Immature natural killer cell (primary cell): Measurements from ENCODE around the gene CTPS1. TPM values are rescaled to one million over a fixed set of nuclear protein-coding genes. Genes with fewer than 3 reads are reported as not detected.

Source experiments
- DNase-seq, 3 donors: peaks; one replicate each; pipeline ENCODE4 v3.0.0; 2022; ENCODE audit warnings: mixed read lengths in 1 of 3
- H3K27ac Mint-ChIP-seq, 6 donors: one replicate each; pipeline ENCODE4 v1.8.0; 2020; ENCODE audit warnings: mixed read lengths in 6 of 6, mild to moderate bottlenecking in 5 of 6, inconsistent platforms in 4 of 6, moderate library complexity in 3 of 6
- H3K27me3 Mint-ChIP-seq, 3 donors: one replicate each; pipeline ENCODE4 v1.8.0; 2020 to 2021; ENCODE audit warnings: low read depth in 3 of 3, mild to moderate bottlenecking in 3 of 3, mixed read lengths in 3 of 3, moderate library complexity in 3 of 3, inconsistent platforms in 1 of 3
- H3K36me3 Mint-ChIP-seq, 3 donors: one replicate each; pipeline ENCODE4 v1.8.0; 2020; ENCODE audit warnings: mixed read lengths in 3 of 3, inconsistent platforms in 2 of 3, mild to moderate bottlenecking in 2 of 3
- H3K4me1 Mint-ChIP-seq, 2 donors: one replicate each; pipeline ENCODE4 v1.8.0; 2020; ENCODE audit warnings: inconsistent platforms in 2 of 2, mild to moderate bottlenecking in 2 of 2, mixed read lengths in 2 of 2, moderate library complexity in 1 of 2
- H3K4me3 Mint-ChIP-seq, 5 donors: one replicate each; pipeline ENCODE4 v1.8.0; 2020; ENCODE audit warnings: mild to moderate bottlenecking in 5 of 5, mixed read lengths in 5 of 5, inconsistent platforms in 3 of 5, moderate library complexity in 3 of 5
- H3K9me3 Mint-ChIP-seq, 6 donors: one replicate each; pipeline ENCODE4 v1.8.0; 2020; ENCODE audit warnings: mild to moderate bottlenecking in 6 of 6, mixed read lengths in 6 of 6, inconsistent platforms in 4 of 6, moderate library complexity in 3 of 6
- polyA plus RNA-seq, 3 donors: library from polyadenylated mRNA; unstranded; fragments of 300-500 nt; fragmentation: Illumina TruSeq; gene quantifications; one replicate each; pipeline ENCODE4 v1.2.3, GENCODE V29; 2021

CTPS1 gene
- polyA plus RNA-seq, 3 donors from 2014 or later = 14.8 to 22.6 (median 16.6) TPM

- peak overlapping the region in 1 of 6 donors; percentile 45 for H3K27ac Mint-ChIP-seq
These were observed 8.8 kb downstream of the CTPS1 start for GRCh38 chr1:40988280-40988679.

GRCh38 chr1:40989066-40989465 is 9.6 kb downstream of the CTPS1 start:
- Mint-ChIP-seq H3K4me1 (no peaks in the 10 kb centered on the region), H3K27me3 (peaks cover 0 to 12% (median 5%) of the 10 kb centered on the region in 3 donors), H3K36me3 (peaks cover 49 to 66% (median 57%) of the 10 kb centered on the region in 3 donors), H3K27ac (no peak overlapping the region), H3K9me3 (no peaks in the 10 kb centered on the region), H3K4me3 (no peak overlapping the region)
- no peak for DNase-seq

More at GRCh38 chr1:40988280-40988679, 8.8 kb downstream of the CTPS1 start:
- Mint-ChIP-seq H3K9me3 (no peaks in the 10 kb centered on the region), H3K36me3 (peaks cover 52 to 71% (median 59%) of the 10 kb centered on the region in 3 donors), H3K4me3 (no peak overlapping the region), H3K27me3 (peaks cover 0 to 14% (median 5%) of the 10 kb centered on the region in 3 donors), H3K4me1 (no peaks in the 10 kb centered on the region)
- no peak for DNase-seq

GRCh38 chr1:40997096-40997495 is 17.6 kb downstream of the CTPS1 start:
- DNase-seq = no peak
- Mint-ChIP-seq H3K4me3 (no peak overlapping the region), H3K4me1 (peaks cover 3% of the 10 kb centered on the region in 2 donors), H3K9me3 (no peaks in the 10 kb centered on the region), H3K27me3 (peaks cover 0 to 7% (median 0%) of the 10 kb centered on the region in 3 donors), H3K36me3 (peaks cover 40 to 58% (median 46%) of the 10 kb centered on the region in 3 donors), H3K27ac (no peak overlapping the region)

- Mint-ChIP-seq H3K36me3 (peaks cover 40 to 58% (median 45%) of the 10 kb centered on the region in 3 donors), H3K9me3 (no peaks in the 10 kb centered on the region), H3K4me3 (no peak overlapping the region), H3K27me3 (peaks cover 0 to 4% (median 3%) of the 10 kb centered on the region in 3 donors), H3K27ac (peak overlapping the region in 1 of 6 donors; percentile 13), H3K4me1 (peaks cover 19% of the 10 kb centered on the region in 2 donors)
- no peak for DNase-seq
These were observed 19.2 kb downstream of the CTPS1 start for GRCh38 chr1:40998668-40999067.

GRCh38 chr1:41003127-41003639 is 23.7 kb downstream of the CTPS1 start:
- DNase-seq = no peak
- Mint-ChIP-seq H3K36me3 (peaks cover 32 to 61% (median 33%) of the 10 kb centered on the region in 3 donors), H3K27ac (peak overlapping the region; percentile 50 to 81 (median 66))

GRCh38 chr1:41003640-41004220 is 24.2 kb downstream of the CTPS1 start:
- H3K4me1 Mint-ChIP-seq = peaks cover 22 to 25% of the 10 kb centered on the region in 2 donors
- H3K27ac Mint-ChIP-seq = peak overlapping the region; percentile 50 to 87 (median 69)
- peak overlapping the region in 4 of 5 donors; percentile 15 to 33 (median 18) for H3K4me3 Mint-ChIP-seq
- H3K27me3 Mint-ChIP-seq = peaks cover 0 to 8% (median 2%) of the 10 kb centered on the region in 3 donors
- H3K36me3 Mint-ChIP-seq = peaks cover 31 to 61% (median 34%) of the 10 kb centered on the region in 3 donors
- H3K9me3 Mint-ChIP-seq = no peaks in the 10 kb centered on the region
- DNase-seq = peak; percentile 77 to 87 (median 77)

More at GRCh38 chr1:41003127-41003639, 23.7 kb downstream of the CTPS1 start:
- peaks cover 22 to 25% of the 10 kb centered on the region in 2 donors for H3K4me1 Mint-ChIP-seq
- peak overlapping the region in 3 of 5 donors; percentile 15 to 18 (median 18) for H3K4me3 Mint-ChIP-seq
- no peaks in the 10 kb centered on the region for H3K9me3 Mint-ChIP-seq
- H3K27me3 Mint-ChIP-seq = peaks cover 0 to 8% (median 2%) of the 10 kb centered on the region in 3 donors

GRCh38 chr1:41005876-41006275 is 26.4 kb downstream of the CTPS1 start:
- no peaks in the 10 kb centered on the region for H3K9me3 Mint-ChIP-seq
- DNase-seq = no peak
- peaks cover 0 to 8% (median 2%) of the 10 kb centered on the region in 3 donors for H3K27me3 Mint-ChIP-seq
- H3K27ac Mint-ChIP-seq = peak overlapping the region in 3 of 6 donors; percentile 8 to 35 (median 11)
- H3K36me3 Mint-ChIP-seq = peaks cover 19 to 58% (median 42%) of the 10 kb centered on the region in 3 donors
- no peak overlapping the region for H3K4me3 Mint-ChIP-seq
- H3K4me1 Mint-ChIP-seq = peaks cover 22 to 25% of the 10 kb centered on the region in 2 donors

GRCh38 chr1:41006942-41007865 is 27.7 kb downstream of the CTPS1 start:
- peaks cover 0 to 8% (median 2%) of the 10 kb centered on the region in 3 donors for H3K27me3 Mint-ChIP-seq
- H3K4me1 Mint-ChIP-seq = peaks cover 18 to 21% of the 10 kb centered on the region in 2 donors
- peaks cover 28 to 59% (median 38%) of the 10 kb centered on the region in 3 donors for H3K36me3 Mint-ChIP-seq
- no peak overlapping the region for H3K4me3 Mint-ChIP-seq
- DNase-seq = no peak
- no peaks in the 10 kb centered on the region for H3K9me3 Mint-ChIP-seq
- no peak overlapping the region for H3K27ac Mint-ChIP-seq

- peaks cover 29 to 60% (median 41%) of the 10 kb centered on the region in 3 donors for H3K36me3 Mint-ChIP-seq
- no peaks in the 10 kb centered on the region for H3K9me3 Mint-ChIP-seq
- H3K4me3 Mint-ChIP-seq = no peak overlapping the region
- H3K4me1 Mint-ChIP-seq = peaks cover 0 to 1% of the 10 kb centered on the region in 2 donors
- no peak for DNase-seq
- H3K27ac Mint-ChIP-seq = peak overlapping the region in 1 of 6 donors; percentile 8
- peaks cover 0 to 2% (median 0%) of the 10 kb centered on the region in 3 donors for H3K27me3 Mint-ChIP-seq
These were observed 30.0 kb downstream of the CTPS1 start for GRCh38 chr1:41009466-41009865.

- Mint-ChIP-seq H3K4me3 (no peak overlapping the region), H3K27me3 (peaks cover 0 to 2% (median 0%) of the 10 kb centered on the region in 3 donors), H3K9me3 (no peaks in the 10 kb centered on the region), H3K4me1 (peaks cover 0 to 3% of the 10 kb centered on the region in 2 donors), H3K36me3 (peaks cover 29 to 64% (median 41%) of the 10 kb centered on the region in 3 donors), H3K27ac (no peak overlapping the region)
- DNase-seq = no peak
These were observed 30.8 kb downstream of the CTPS1 start for GRCh38 chr1:41010345-41010744.

GRCh38 chr1:41013024-41013423 is 33.5 kb downstream of the CTPS1 start:
- DNase-seq = no peak
- H3K4me3 Mint-ChIP-seq = no peak overlapping the region
- peaks cover 0 to 3% of the 10 kb centered on the region in 2 donors for H3K4me1 Mint-ChIP-seq
- H3K27ac Mint-ChIP-seq = no peak overlapping the region
- no peaks in the 10 kb centered on the region for H3K9me3 Mint-ChIP-seq
- peaks cover 24 to 42% (median 27%) of the 10 kb centered on the region in 3 donors for H3K36me3 Mint-ChIP-seq
- peaks cover 0 to 4% (median 4%) of the 10 kb centered on the region in 3 donors for H3K27me3 Mint-ChIP-seq

- Mint-ChIP-seq H3K27me3 (peaks cover 0 to 7% (median 4%) of the 10 kb centered on the region in 3 donors), H3K27ac (peak overlapping the region in 1 of 6 donors; percentile 23), H3K4me1 (peaks cover 0 to 3% of the 10 kb centered on the region in 2 donors), H3K4me3 (no peak overlapping the region), H3K36me3 (peaks cover 21 to 35% (median 23%) of the 10 kb centered on the region in 3 donors), H3K9me3 (no peaks in the 10 kb centered on the region)
- DNase-seq = no peak
These were observed 34.3 kb downstream of the CTPS1 start for GRCh38 chr1:41013796-41014195.

- peaks cover 0 to 3% of the 10 kb centered on the region in 2 donors for H3K4me1 Mint-ChIP-seq
- peaks cover 15 to 26% (median 20%) of the 10 kb centered on the region in 3 donors for H3K36me3 Mint-ChIP-seq
- H3K27me3 Mint-ChIP-seq = peaks cover 0 to 11% (median 8%) of the 10 kb centered on the region in 3 donors
- H3K27ac Mint-ChIP-seq = peak overlapping the region in 4 of 6 donors; percentile 3 to 88 (median 20)
- no peaks in the 10 kb centered on the region for H3K9me3 Mint-ChIP-seq
- DNase-seq = no peak
- H3K4me3 Mint-ChIP-seq = no peak overlapping the region
These were observed 35.4 kb downstream of the CTPS1 start for GRCh38 chr1:41014871-41015270.
